HG02938 (cell line): ENCODE results near the gene WSB2.

Experiments used
- ATAC-seq: cut with Tn5 transposase; IDR thresholded peaks from one replicate; pipeline ENCODE4 v1.9.1; 2021; ENCODE audit warnings: mild to moderate bottlenecking, moderate library complexity; ENCODE audit not compliant: unreplicated experiment

WSB2 gene

GRCh38 chr12:117994551-117995438 lies 66.2 kb downstream of the WSB2 start:
- ATAC-seq = no peak

GRCh38 chr12:117986705-117987469 lies 74.1 kb downstream of the WSB2 start:
- no peak for ATAC-seq

GRCh38 chr12:117985182-117985581 lies 75.8 kb downstream of the WSB2 start:
- ATAC-seq = no peak
